ENCODE data around the gene NR2F1. TPM values are rescaled to one million over a fixed set of nuclear protein-coding genes. Genes with fewer than 3 reads are reported as not detected.

NR2F1 gene
- total RNA-seq, 1 donor from 2014 or later: 97.2 TPM

- H3K27ac ChIP-seq: peak overlapping the region; percentile 37
- H3K4me3 ChIP-seq: no peak overlapping the region
- H3K36me3 ChIP-seq: no peaks in the 10 kb centered on the region
- intact Hi-C loops (cut with DNase I): loop anchor here (10.0 kb wide), 1 partner anchor 229 kb away; no protein-coding TSS in a partner anchor
- TF ChIP-seq, protein P1, sequence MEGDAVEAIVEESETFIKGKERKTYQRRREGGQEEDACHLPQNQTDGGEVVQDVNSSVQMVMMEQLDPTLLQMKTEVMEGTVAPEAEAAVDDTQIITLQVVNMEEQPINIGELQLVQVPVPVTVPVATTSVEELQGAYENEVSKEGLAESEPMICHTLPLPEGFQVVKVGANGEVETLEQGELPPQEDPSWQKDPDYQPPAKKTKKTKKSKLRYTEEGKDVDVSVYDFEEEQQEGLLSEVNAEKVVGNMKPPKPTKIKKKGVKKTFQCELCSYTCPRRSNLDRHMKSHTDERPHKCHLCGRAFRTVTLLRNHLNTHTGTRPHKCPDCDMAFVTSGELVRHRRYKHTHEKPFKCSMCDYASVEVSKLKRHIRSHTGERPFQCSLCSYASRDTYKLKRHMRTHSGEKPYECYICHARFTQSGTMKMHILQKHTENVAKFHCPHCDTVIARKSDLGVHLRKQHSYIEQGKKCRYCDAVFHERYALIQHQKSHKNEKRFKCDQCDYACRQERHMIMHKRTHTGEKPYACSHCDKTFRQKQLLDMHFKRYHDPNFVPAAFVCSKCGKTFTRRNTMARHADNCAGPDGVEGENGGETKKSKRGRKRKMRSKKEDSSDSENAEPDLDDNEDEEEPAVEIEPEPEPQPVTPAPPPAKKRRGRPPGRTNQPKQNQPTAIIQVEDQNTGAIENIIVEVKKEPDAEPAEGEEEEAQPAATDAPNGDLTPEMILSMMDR (IDR thresholded peaks at IDR 0.05): no peak
- no peak for TF ChIP-seq POLR2A (IDR thresholded peaks at IDR 0.05)
- TF ChIP-seq POLR2AphosphoS5 (IDR thresholded peaks at IDR 0.05; ENCODE audit: insufficient read depth in 1 of 2, low read depth in 1 of 2): no peak
- no peak for DNase-seq (ENCODE audit: extremely low spot score in 2 of 2)
- H3K27me3 ChIP-seq: no peaks in the 10 kb centered on the region
- H3K4me1 ChIP-seq: peaks cover 25% of the 10 kb centered on the region
- no peaks in the 10 kb centered on the region for H3K9me3 ChIP-seq
Observed at GRCh38 chr5:93575461-93576414, 7.3 kb upstream of the NR2F1 start.

DNA sequence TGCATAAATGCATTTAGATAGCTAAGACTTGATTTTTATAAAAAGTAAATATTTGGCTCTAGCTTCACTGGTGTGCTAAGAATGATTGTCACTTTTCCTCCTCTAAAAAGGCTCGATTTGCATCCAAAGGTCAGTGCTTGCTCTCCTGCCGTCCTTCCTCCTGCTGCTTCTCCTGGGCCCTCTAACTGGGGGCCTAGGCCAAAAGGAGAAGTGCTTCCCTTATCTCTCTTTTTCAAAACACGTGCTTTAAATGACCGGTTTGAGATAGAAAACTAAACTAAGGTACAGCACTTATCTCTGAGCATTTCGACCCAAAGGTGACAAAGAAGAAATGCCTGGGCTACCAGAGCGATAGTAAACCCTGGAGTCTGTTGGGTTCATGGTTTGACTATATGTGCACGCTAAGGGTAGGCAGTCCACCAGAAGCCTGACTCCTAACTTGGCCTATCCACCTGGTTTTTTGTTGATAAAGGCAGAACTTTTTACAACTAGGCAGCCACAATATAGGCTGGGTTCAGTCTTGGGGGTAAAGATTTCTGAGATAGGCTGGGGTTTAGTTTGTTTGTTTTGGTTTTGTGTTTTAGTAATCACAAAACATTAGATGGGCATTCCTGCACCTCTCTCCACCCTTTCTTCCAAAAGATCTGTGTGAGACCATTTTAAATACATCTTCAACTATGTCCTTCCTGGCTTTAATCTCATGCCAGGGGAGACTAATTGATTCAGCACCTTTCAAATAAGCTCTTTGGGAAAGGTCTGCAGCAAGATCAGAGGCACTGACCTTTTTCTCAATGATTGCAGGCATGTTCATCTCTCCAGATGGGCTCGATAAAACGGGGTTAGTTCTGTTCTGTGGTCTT lies 5.8 kb upstream of the NR2F1 start:
- H3K27me3 ChIP-seq: no peaks in the 10 kb centered on the region
- peak overlapping the region; percentile 89 for H3K27ac ChIP-seq
- intact Hi-C loops (cut with DNase I): loop anchor here (10.0 kb wide), 1 partner anchor 228 kb away; no protein-coding TSS in a partner anchor
- H3K9me3 ChIP-seq: no peaks in the 10 kb centered on the region
- H3K4me1 ChIP-seq: peaks cover 31% of the 10 kb centered on the region
- no peak overlapping the region for H3K4me3 ChIP-seq
- DNase-seq (ENCODE audit: extremely low spot score in 2 of 2): no peak
- no peaks in the 10 kb centered on the region for H3K36me3 ChIP-seq
- TF ChIP-seq POLR2A (IDR thresholded peaks at IDR 0.05) (no peak), POLR2AphosphoS5 (IDR thresholded peaks at IDR 0.05; ENCODE audit: insufficient read depth in 1 of 2, low read depth in 1 of 2) (no peak)
- TF ChIP-seq, protein P1 (IDR thresholded peaks at IDR 0.05): no peak

GRCh38 chr5:93577854-93578812 lies 4.9 kb upstream of the NR2F1 start:
- intact Hi-C loops (cut with DNase I): loop anchor here (10.0 kb wide), 1 partner anchor 227 kb away; no protein-coding TSS in a partner anchor
- Histone ChIP-seq H3K27me3 (no peaks in the 10 kb centered on the region), H3K4me3 (peak overlapping the region; percentile 59 to 82), H3K27ac (peak overlapping the region; percentile 89), H3K4me1 (peaks cover 37% of the 10 kb centered on the region), H3K36me3 (no peaks in the 10 kb centered on the region), H3K9me3 (no peaks in the 10 kb centered on the region)
- peak in 1 of 2 donors; percentile 89 for DNase-seq (ENCODE audit: extremely low spot score in 2 of 2)
- TF ChIP-seq POLR2A (IDR thresholded peaks at IDR 0.05): no peak
- TF ChIP-seq, protein P1 (IDR thresholded peaks at IDR 0.05): no peak
- TF ChIP-seq POLR2AphosphoS5 (IDR thresholded peaks at IDR 0.05; ENCODE audit: insufficient read depth in 1 of 2, low read depth in 1 of 2): no peak

DNA sequence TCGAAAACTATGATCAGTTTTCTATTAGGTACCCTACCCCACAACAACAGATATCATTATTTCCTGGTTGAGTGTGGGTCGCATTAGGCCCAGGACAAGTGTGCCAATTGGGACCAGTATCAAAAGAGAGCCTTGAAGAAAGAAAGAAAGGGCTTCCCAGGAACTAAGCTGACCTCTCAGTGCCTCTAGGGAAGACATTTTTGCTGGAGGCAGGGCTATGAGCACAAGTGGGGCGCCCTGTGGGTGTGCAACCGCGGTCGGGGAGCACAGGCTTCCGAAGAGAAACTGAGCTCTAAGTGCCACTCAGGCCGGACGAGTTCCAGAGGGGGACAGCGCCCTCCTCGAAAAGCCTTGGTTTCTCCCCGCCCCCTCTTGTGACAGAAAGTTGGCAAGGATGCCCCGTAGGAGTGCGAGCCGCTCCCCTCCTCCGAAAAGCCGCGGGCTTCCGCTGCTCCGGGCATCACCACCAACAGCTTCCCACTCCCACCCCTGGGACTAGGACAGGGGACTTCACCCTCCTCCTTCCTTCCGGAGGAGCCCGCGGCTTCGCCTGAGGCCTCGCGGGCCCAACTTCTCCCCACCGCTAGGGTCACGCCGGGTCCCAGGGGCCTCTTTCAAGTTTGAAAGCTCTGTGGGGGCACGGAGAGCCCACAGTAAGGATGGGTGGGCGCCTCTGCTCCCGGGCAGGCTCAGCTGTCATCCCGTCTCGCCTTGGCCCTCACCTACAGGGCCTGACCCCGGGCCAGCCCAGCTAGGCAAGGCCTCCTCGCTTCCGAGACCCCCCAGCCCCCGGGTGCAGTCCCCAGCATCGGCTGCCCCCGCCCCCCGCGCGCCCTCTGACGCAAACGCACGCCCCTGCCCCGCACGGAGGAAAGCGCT lies 4.0 kb upstream of the NR2F1 start:
- no peaks in the 10 kb centered on the region for H3K27me3 ChIP-seq
- no peaks in the 10 kb centered on the region for H3K9me3 ChIP-seq
- H3K4me1 ChIP-seq: peaks cover 37% of the 10 kb centered on the region
- H3K36me3 ChIP-seq: no peaks in the 10 kb centered on the region
- H3K27ac ChIP-seq: peak overlapping the region; percentile 89
- peak overlapping the region; percentile 59 to 82 for H3K4me3 ChIP-seq
- intact Hi-C loops (cut with DNase I): loop anchor here (10.0 kb wide), 1 partner anchor 226 kb away; no protein-coding TSS in a partner anchor
- DNase-seq (ENCODE audit: extremely low spot score in 2 of 2): peak in 1 of 2 donors; percentile 91
- TF ChIP-seq POLR2A (IDR thresholded peaks at IDR 0.05) (peak in 1 of 2 donors; percentile 26), POLR2AphosphoS5 (IDR thresholded peaks at IDR 0.05; ENCODE audit: insufficient read depth in 1 of 2, low read depth in 1 of 2) (peak in 1 of 2 donors; percentile 60)
- TF ChIP-seq, protein P1 (IDR thresholded peaks at IDR 0.05): no peak

Data from vagina (tissue), 2 donors.